ENCODE results near the gene COTL1. TPM values are rescaled to one million over a fixed set of nuclear protein-coding genes. Genes with fewer than 3 reads are reported as not detected.

The COTL1 gene
- polyA plus RNA-seq, 2 of the 4 experiments (the other 2 are of a cell fraction): 89.7 to 372 TPM

GRCh38 chr16:84545114-84545737 is 72.7 kb downstream of the COTL1 start:
- DNase-seq (ENCODE audit: low read depth in 1 of 2, low spot score in 1 of 2) (no peak), ATAC-seq (no peak; a peak in 1 of 6 replicates), FAIRE-seq (no peak)
- Histone ChIP-seq H3K27ac (no peak overlapping the region), H3K4me3 (no peak overlapping the region), H3K9me3 (no peaks in the 10 kb centered on the region), H3K4me1 (peaks cover 8% of the 10 kb centered on the region; the same call in 1 of the 3 replicates), H3K4me2 (no peak overlapping the region)
- POLR2A ChIA-PET: no interaction called here
- CTCF ChIA-PET: interaction anchor here (0.7 kb wide), 1 partner anchor 13 kb away, joined by 3 read pairs; no protein-coding TSS in a partner anchor
- no peak for TF ChIP-seq ATOH8 (CRISPR knock-in tag; IDR thresholded peaks at IDR 0.05; ENCODE audit: low read depth)
- TF ChIP-seq JUNB (IDR thresholded peaks at IDR 0.05): no peak
- TF ChIP-seq EP300 (IDR thresholded peaks at IDR 0.05): no peak
- no peak for TF ChIP-seq NFE2L2 (conservative IDR thresholded peaks at IDR 0.05; ENCODE audit: low read length)
- TF ChIP-seq MYC (IDR thresholded peaks at IDR 0.05; ENCODE audit: borderline replicate concordance, low read length): no peak
- TF ChIP-seq GATA3 (IDR thresholded peaks at IDR 0.05; ENCODE audit: borderline replicate concordance): no peak
- TF ChIP-seq EHF (CRISPR knock-in tag; IDR thresholded peaks at IDR 0.05): no peak
- TF ChIP-seq HMGXB4 (CRISPR knock-in tag; IDR thresholded peaks at IDR 0.05; ENCODE audit: borderline replicate concordance): no peak
- no peak for TF ChIP-seq USF2 (IDR thresholded peaks at IDR 0.05)
- TF ChIP-seq ZSCAN20 (CRISPR knock-in tag; IDR thresholded peaks at IDR 0.05): no peak
- TF ChIP-seq FOXS1 (CRISPR knock-in tag; IDR thresholded peaks at IDR 0.05): no peak
- TF ChIP-seq RAD21 (conservative IDR thresholded peaks at IDR 0.05 in 1 of 2, IDR thresholded peaks at IDR 0.05 in 1 of 2): no peak
- no peak for TF ChIP-seq JUN (IDR thresholded peaks at IDR 0.05)
- TF ChIP-seq CBX8 (IDR thresholded peaks at IDR 0.05): no peak
- 88% methylated on average over 10 of the region's 12 CpGs for WGBS (ENCODE audit: missing lambda C conversion rate)

GRCh38 chr16:84544031-84544773 is 73.7 kb downstream of the COTL1 start:
- 79% methylated on average over 25 of the region's 25 CpGs for whole genome bisulfite sequencing (ENCODE audit: missing lambda C conversion rate)

More at GRCh38 chr16:84544031-84544773, 73.7 kb downstream of the COTL1 start:
- ChIA-PET POLR2A (no interaction called here), CTCF (interaction anchor here (0.8 to 1.1 kb wide), 2 partner anchors 12 to 182 kb away, joined by 3 to 4 read pairs; no protein-coding TSS in a partner anchor)
- H3K4me1 ChIP-seq: peaks cover 8% of the 10 kb centered on the region; the same call in 1 of the 3 replicates
- TF ChIP-seq E2F6 (IDR thresholded peaks at IDR 0.05; ENCODE audit: borderline replicate concordance, low read depth) (no peak), BCL3 (IDR thresholded peaks at IDR 0.05) (no peak), MAFK (IDR thresholded peaks at IDR 0.05; ENCODE audit: partially characterized antibody) (no peak), NR3C1 (IDR thresholded peaks at IDR 0.05) (no peak), GATA3 (IDR thresholded peaks at IDR 0.05; ENCODE audit: borderline replicate concordance) (no peak), KDM1A (IDR thresholded peaks at IDR 0.05; ENCODE audit: low read depth) (no peak), HOXB13 (CRISPR knock-in tag; IDR thresholded peaks at IDR 0.05; ENCODE audit: low read depth) (no peak), PHF8 (IDR thresholded peaks at IDR 0.05; ENCODE audit: borderline replicate concordance, low read depth) (no peak), ATOH8 (CRISPR knock-in tag; IDR thresholded peaks at IDR 0.05; ENCODE audit: low read depth) (no peak), CHD2 (IDR thresholded peaks at IDR 0.05; ENCODE audit: low read length, partially characterized antibody) (no peak), RCOR1 (IDR thresholded peaks at IDR 0.05; ENCODE audit: low read depth, low read length) (no peak), HES2 (IDR thresholded peaks at IDR 0.05) (no peak), ELK1 (IDR thresholded peaks at IDR 0.05; ENCODE audit: low read depth, low read length) (no peak), CBX8 (IDR thresholded peaks at IDR 0.05) (no peak)
- ATAC-seq: no peak
- H3K27ac ChIP-seq: 0 out of 6 replicates have a peak overlapping the region, but pooled peaks of 1 of the 2 experiments have one; percentile 25
- H3K9me3 ChIP-seq: no peaks in the 10 kb centered on the region
- no peak overlapping the region for H3K4me3 ChIP-seq
- DNase-seq (ENCODE audit: low read depth in 1 of 2, low spot score in 1 of 2): no peak
- no peak overlapping the region for H3K4me2 ChIP-seq
- no peak for FAIRE-seq

Measured in A549 (cell line).